WTC11 (cell line): Measurements from ENCODE around the gene GPR68. TPM values are rescaled to one million over a fixed set of nuclear protein-coding genes. Genes with fewer than 3 reads are reported as not detected.

Experiments
- ATAC-seq: fragments of 200-7000 bp; cut with Tn5 transposase; 2 replicates; pipeline ENCODE4 v1.10.0; 2021; ENCODE audit warnings: mild to moderate bottlenecking, moderate library complexity
- CTCF ChIA-PET: fragments of 300-600 bp; sonication (Branson Sonifier 250); formaldehyde crosslinking; loops from one replicate; lab custom pipeline; 2021; ENCODE audit warnings: antibody characterized with exemption; lab: Charles Lee
- POLR2A ChIA-PET: fragments of 350-600 bp; sonication (Branson Sonifier 250); formaldehyde crosslinking; loops from one replicate; lab custom pipeline; 2021; ENCODE audit warnings: antibody characterized with exemption; lab: Charles Lee
- DNase-seq: peaks from one replicate; pipeline ENCODE4 v3.0.0; 2021; ENCODE audit warnings: low spot score
- H3K27ac Mint-ChIP-seq: 2 replicates; pipeline ENCODE4 v1.8.0; 2021; ENCODE audit warnings: mixed read lengths
- H3K27me3 Mint-ChIP-seq: 2 replicates; pipeline ENCODE4 v1.8.0; 2021; ENCODE audit warnings: low read depth, mild to moderate bottlenecking, moderate library complexity, mixed read lengths
- H3K36me3 Mint-ChIP-seq: 2 replicates; pipeline ENCODE4 v1.8.0; 2021; ENCODE audit warnings: mixed read lengths
- H3K4me1 Mint-ChIP-seq: 2 replicates; pipeline ENCODE4 v1.8.0; 2022; ENCODE audit warnings: mixed read lengths
- H3K4me3 Mint-ChIP-seq: 2 replicates; pipeline ENCODE4 v1.8.0; 2021; ENCODE audit warnings: mild to moderate bottlenecking, moderate library complexity, mixed read lengths
- H3K9me3 Mint-ChIP-seq: 2 replicates; pipeline ENCODE4 v1.8.0; 2021; ENCODE audit warnings: mixed read lengths
- CBFB ChIP-seq: sonication (generic); formaldehyde crosslinking; IDR thresholded peaks from 2 replicates; pipeline ENCODE4 v1.8.1; 2022; ENCODE audit warnings: mild to moderate bottlenecking, low read depth, missing genetic modification reagents
- MXD4 ChIP-seq: fragments of 250-450 bp; sonication (Bioruptor Pico); IDR thresholded peaks from 2 replicates; pipeline ENCODE4 v1.8.0; 2021; ENCODE audit warnings: mild to moderate bottlenecking, moderate library complexity, borderline replicate concordance
- NFYB ChIP-seq: sonication (generic); formaldehyde crosslinking; conservative IDR thresholded peaks from 2 replicates; pipeline ENCODE4 v1.8.0; 2022; ENCODE audit warnings: low read depth, missing genetic modification reagents
- PRRX2 ChIP-seq: fragments of 250-450 bp; sonication (Bioruptor Pico); IDR thresholded peaks from 2 replicates; pipeline ENCODE4 v1.8.0; 2021; ENCODE audit warnings: mild to moderate bottlenecking
- RELA ChIP-seq: sonication (generic); formaldehyde crosslinking; IDR thresholded peaks from 2 replicates; pipeline ENCODE4 v1.8.1; 2022; ENCODE audit warnings: missing genetic modification reagents, mild to moderate bottlenecking, borderline replicate concordance
- RORB ChIP-seq: fragments of 250-450 bp; sonication (Bioruptor Pico); IDR thresholded peaks from 2 replicates; pipeline ENCODE4 v1.9.0; 2021; ENCODE audit warnings: mild to moderate bottlenecking
- SMAD3 ChIP-seq: sonication (generic); formaldehyde crosslinking; IDR thresholded peaks from 2 replicates; pipeline ENCODE4 v1.8.0; 2022; ENCODE audit warnings: missing genetic modification reagents, mild to moderate bottlenecking, borderline replicate concordance
- TCF7 ChIP-seq: sonication (generic); formaldehyde crosslinking; IDR thresholded peaks from 2 replicates; pipeline ENCODE4 v1.8.0; 2022; ENCODE audit warnings: mild to moderate bottlenecking, low read depth, missing genetic modification reagents, moderate library complexity
- TEAD1 ChIP-seq: sonication (generic); formaldehyde crosslinking; IDR thresholded peaks from 2 replicates; pipeline ENCODE4 v1.8.0; 2022; ENCODE audit warnings: mild to moderate bottlenecking, missing genetic modification reagents
- ZBTB21 ChIP-seq: sonication (generic); formaldehyde crosslinking; IDR thresholded peaks from 2 replicates; pipeline ENCODE4 v1.8.1; 2023; ENCODE audit warnings: mild to moderate bottlenecking, missing genetic modification reagents, borderline replicate concordance
- ZNF121 ChIP-seq: sonication (generic); formaldehyde crosslinking; IDR thresholded peaks from 2 replicates; pipeline ENCODE4 v1.8.0; 2023; ENCODE audit warnings: missing genetic modification reagents
- ZNF219 ChIP-seq: sonication (generic); formaldehyde crosslinking; IDR thresholded peaks from 2 replicates; pipeline ENCODE4 v1.8.0; 2023; ENCODE audit warnings: missing genetic modification reagents, mild to moderate bottlenecking, borderline replicate concordance
- total RNA-seq: library from RNA; stranded (reverse); gene quantifications from 3 replicates; pipeline ENCODE4 v1.2.3, GENCODE V29; 2021
- TF ChIP-seq, protein P1 (sequence below): sonication (generic); formaldehyde crosslinking; IDR thresholded peaks from 2 replicates; pipeline ENCODE4 v1.8.1; 2022; ENCODE audit warnings: mild to moderate bottlenecking, moderate library complexity, missing genetic modification reagents
- TF ChIP-seq, protein P2 (sequence below): sonication (generic); formaldehyde crosslinking; IDR thresholded peaks from 2 replicates; pipeline ENCODE4 v1.8.0; 2022; ENCODE audit warnings: mild to moderate bottlenecking, missing genetic modification reagents
- TF ChIP-seq, protein P3 (sequence below): sonication (generic); formaldehyde crosslinking; IDR thresholded peaks from 2 replicates; pipeline ENCODE4 v1.8.1; 2023; ENCODE audit warnings: mild to moderate bottlenecking, missing genetic modification reagents, moderate library complexity
- TF ChIP-seq, protein P4 (sequence below): sonication (generic); formaldehyde crosslinking; IDR thresholded peaks from 2 replicates; pipeline ENCODE4 v1.8.0; 2023; ENCODE audit warnings: mild to moderate bottlenecking, missing genetic modification reagents
- TF ChIP-seq, protein P5 (sequence below): sonication (generic); formaldehyde crosslinking; IDR thresholded peaks from 2 replicates; pipeline ENCODE4 v1.8.0; 2023; ENCODE audit warnings: missing genetic modification reagents, mild to moderate bottlenecking, borderline replicate concordance

The GPR68 gene
- total RNA-seq, 1 experiment from 2014 or later = 0.28 TPM

DNA sequence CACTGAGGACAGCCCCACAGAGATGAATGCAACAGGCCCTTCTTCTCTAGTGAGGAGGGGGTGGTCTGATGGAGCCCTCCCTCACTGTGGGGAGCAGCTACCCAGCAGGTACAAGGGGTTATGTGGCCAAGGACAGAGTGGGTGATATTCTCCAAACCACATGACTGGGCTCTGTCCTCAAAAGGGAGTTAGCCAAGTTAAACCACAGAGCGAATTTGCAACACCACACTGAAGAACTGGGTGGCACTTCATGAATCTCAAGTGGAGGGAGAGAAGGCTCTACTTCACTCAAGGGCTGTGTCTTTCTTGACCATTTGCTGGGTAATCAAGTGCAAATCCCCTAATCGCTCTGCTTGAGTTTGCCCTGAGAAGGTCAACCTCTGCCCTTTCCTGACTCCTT is 12.5 kb downstream of the GPR68 start (continued):
- TF ChIP-seq, protein P1, sequence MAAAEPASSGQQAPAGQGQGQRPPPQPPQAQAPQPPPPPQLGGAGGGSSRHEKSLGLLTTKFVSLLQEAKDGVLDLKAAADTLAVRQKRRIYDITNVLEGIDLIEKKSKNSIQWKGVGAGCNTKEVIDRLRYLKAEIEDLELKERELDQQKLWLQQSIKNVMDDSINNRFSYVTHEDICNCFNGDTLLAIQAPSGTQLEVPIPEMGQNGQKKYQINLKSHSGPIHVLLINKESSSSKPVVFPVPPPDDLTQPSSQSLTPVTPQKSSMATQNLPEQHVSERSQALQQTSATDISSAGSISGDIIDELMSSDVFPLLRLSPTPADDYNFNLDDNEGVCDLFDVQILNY (CRISPR knock-in tag) = no peak
- no peak for TF ChIP-seq ZBTB21

DNA sequence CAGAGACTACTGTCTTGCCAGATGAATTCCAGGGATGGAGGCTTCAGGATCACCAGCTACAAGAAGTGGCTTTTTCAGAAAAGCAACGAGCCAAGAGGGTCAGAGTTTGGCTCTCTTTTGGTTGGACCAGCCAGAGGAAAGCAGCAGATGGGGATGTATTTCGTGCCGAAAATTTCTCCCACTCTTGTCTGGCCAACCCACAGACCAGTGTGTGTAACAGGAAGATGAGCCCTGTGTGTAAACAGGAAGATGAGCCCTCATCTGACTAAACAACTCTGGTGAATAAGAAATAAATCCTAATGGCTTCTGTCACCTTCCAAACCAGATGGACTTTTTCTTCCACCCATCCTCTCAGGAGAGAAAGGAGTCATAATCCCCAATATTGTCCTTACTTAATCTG is 13.1 kb downstream of the GPR68 start:
- Mint-ChIP-seq H3K27ac (no peak overlapping the region), H3K4me1 (peaks cover 16% of the 10 kb centered on the region), H3K36me3 (peaks cover 20% of the 10 kb centered on the region), H3K4me3 (no peak overlapping the region), H3K27me3 (peaks cover 2% of the 10 kb centered on the region; the same call in 1 of the 2 replicates), H3K9me3 (peaks cover 16% of the 10 kb centered on the region)
- CTCF ChIA-PET = no interaction called here
- TF ChIP-seq ZNF121 (no peak), SMAD3 (CRISPR knock-in tag) (no peak), ZNF219 (no peak), CBFB (CRISPR knock-in tag) (no peak), PRRX2 (no peak), TEAD1 (CRISPR knock-in tag) (no peak)
- POLR2A ChIA-PET = no interaction called here
- no peak for ATAC-seq
- DNase-seq = no peak

DNA sequence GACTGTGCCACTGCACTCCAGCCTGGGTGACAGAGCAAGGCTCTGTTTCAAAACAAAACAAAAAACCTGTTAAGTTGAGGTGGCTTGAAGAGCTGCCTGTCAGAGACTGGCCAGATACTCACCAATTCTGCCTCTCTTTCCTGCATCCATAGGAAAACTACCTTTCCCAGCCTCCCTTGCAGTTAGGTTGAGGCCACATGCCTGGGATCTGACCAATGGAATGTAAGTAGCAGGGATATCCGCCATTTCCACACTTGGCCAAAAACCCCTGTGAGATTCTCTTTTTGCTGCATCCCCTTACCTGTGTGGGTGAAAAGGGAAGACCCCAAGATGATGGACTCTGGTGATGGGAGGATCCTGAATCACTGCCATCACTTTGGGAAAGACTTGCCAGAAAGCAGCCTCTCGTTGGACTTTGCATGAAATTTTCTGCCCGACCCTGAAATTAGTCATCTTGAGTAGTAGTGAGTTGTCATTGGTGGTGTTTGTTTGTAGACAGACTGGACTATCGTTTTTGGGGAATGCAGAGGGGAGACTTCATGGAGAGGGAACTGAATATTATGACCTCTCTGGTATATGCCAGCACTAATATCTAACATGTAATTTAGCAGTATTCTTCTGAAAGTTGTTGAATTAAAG is 14.0 kb downstream of the GPR68 start:
- TF ChIP-seq NFYB (CRISPR knock-in tag) (peak; percentile 52), ZNF121 (no peak)
- TF ChIP-seq, protein P2, sequence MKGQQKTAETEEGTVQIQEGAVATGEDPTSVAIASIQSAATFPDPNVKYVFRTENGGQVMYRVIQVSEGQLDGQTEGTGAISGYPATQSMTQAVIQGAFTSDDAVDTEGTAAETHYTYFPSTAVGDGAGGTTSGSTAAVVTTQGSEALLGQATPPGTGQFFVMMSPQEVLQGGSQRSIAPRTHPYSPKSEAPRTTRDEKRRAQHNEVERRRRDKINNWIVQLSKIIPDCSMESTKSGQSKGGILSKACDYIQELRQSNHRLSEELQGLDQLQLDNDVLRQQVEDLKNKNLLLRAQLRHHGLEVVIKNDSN (CRISPR knock-in tag) = peak; percentile 90
- TF ChIP-seq, protein P3, sequence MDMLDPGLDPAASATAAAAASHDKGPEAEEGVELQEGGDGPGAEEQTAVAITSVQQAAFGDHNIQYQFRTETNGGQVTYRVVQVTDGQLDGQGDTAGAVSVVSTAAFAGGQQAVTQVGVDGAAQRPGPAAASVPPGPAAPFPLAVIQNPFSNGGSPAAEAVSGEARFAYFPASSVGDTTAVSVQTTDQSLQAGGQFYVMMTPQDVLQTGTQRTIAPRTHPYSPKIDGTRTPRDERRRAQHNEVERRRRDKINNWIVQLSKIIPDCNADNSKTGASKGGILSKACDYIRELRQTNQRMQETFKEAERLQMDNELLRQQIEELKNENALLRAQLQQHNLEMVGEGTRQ = peak; percentile 89
- Mint-ChIP-seq H3K4me1 (peaks cover 22% of the 10 kb centered on the region), H3K4me3 (no peak overlapping the region), H3K27me3 (peaks cover 2% of the 10 kb centered on the region; the same call in 1 of the 2 replicates), H3K27ac (no peak overlapping the region), H3K9me3 (peaks cover 16% of the 10 kb centered on the region), H3K36me3 (peaks cover 20% of the 10 kb centered on the region)
- ChIA-PET POLR2A (no interaction called here), CTCF (no interaction called here)
- ATAC-seq (peak; percentile 15; the same call in 1 of the 2 replicates), DNase-seq (no peak)

DNA sequence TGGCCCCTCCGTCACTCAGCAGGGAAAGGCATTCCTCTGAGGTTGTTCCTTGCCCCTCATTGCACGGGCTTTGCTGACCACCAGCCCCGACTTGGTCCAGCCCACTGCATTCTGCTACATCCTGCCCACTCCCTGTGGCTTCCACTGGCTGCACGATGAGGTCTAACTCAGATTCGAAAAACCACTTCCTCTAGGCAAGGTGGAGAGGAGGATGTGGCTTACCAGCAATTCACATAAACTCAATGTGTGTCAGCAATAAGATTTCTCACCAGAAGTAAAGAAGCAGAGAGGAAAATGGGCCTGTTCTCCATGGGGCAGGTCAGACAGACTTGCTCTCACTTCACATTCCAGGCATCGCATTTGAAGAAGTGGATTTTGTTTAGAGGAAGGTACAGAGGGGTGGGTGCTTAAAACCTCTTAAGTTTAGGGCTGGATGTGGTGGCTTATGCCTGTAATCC is 14.7 kb downstream of the GPR68 start:
- Mint-ChIP-seq H3K4me1 (peaks cover 23% of the 10 kb centered on the region), H3K27ac (no peak overlapping the region), H3K9me3 (peaks cover 16% of the 10 kb centered on the region), H3K4me3 (no peak overlapping the region), H3K36me3 (peaks cover 20% of the 10 kb centered on the region), H3K27me3 (peaks cover 2% of the 10 kb centered on the region; the same call in 1 of the 2 replicates)
- ChIA-PET POLR2A (no interaction called here), CTCF (interaction anchor here (1.1 kb wide), 1 partner anchor 52 kb away, joined by 5 read pairs; no protein-coding TSS in a partner anchor)
- DNase-seq = no peak
- ATAC-seq = no peak
- TF ChIP-seq TCF7 = no peak
- TF ChIP-seq RELA (CRISPR knock-in tag) = no peak
- TF ChIP-seq, protein P4, sequence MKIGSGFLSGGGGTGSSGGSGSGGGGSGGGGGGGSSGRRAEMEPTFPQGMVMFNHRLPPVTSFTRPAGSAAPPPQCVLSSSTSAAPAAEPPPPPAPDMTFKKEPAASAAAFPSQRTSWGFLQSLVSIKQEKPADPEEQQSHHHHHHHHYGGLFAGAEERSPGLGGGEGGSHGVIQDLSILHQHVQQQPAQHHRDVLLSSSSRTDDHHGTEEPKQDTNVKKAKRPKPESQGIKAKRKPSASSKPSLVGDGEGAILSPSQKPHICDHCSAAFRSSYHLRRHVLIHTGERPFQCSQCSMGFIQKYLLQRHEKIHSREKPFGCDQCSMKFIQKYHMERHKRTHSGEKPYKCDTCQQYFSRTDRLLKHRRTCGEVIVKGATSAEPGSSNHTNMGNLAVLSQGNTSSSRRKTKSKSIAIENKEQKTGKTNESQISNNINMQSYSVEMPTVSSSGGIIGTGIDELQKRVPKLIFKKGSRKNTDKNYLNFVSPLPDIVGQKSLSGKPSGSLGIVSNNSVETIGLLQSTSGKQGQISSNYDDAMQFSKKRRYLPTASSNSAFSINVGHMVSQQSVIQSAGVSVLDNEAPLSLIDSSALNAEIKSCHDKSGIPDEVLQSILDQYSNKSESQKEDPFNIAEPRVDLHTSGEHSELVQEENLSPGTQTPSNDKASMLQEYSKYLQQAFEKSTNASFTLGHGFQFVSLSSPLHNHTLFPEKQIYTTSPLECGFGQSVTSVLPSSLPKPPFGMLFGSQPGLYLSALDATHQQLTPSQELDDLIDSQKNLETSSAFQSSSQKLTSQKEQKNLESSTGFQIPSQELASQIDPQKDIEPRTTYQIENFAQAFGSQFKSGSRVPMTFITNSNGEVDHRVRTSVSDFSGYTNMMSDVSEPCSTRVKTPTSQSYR (CRISPR knock-in tag) = no peak
- no peak for TF ChIP-seq MXD4 (CRISPR knock-in tag)
- TF ChIP-seq RORB (CRISPR knock-in tag) = no peak
- TF ChIP-seq, protein P5, sequence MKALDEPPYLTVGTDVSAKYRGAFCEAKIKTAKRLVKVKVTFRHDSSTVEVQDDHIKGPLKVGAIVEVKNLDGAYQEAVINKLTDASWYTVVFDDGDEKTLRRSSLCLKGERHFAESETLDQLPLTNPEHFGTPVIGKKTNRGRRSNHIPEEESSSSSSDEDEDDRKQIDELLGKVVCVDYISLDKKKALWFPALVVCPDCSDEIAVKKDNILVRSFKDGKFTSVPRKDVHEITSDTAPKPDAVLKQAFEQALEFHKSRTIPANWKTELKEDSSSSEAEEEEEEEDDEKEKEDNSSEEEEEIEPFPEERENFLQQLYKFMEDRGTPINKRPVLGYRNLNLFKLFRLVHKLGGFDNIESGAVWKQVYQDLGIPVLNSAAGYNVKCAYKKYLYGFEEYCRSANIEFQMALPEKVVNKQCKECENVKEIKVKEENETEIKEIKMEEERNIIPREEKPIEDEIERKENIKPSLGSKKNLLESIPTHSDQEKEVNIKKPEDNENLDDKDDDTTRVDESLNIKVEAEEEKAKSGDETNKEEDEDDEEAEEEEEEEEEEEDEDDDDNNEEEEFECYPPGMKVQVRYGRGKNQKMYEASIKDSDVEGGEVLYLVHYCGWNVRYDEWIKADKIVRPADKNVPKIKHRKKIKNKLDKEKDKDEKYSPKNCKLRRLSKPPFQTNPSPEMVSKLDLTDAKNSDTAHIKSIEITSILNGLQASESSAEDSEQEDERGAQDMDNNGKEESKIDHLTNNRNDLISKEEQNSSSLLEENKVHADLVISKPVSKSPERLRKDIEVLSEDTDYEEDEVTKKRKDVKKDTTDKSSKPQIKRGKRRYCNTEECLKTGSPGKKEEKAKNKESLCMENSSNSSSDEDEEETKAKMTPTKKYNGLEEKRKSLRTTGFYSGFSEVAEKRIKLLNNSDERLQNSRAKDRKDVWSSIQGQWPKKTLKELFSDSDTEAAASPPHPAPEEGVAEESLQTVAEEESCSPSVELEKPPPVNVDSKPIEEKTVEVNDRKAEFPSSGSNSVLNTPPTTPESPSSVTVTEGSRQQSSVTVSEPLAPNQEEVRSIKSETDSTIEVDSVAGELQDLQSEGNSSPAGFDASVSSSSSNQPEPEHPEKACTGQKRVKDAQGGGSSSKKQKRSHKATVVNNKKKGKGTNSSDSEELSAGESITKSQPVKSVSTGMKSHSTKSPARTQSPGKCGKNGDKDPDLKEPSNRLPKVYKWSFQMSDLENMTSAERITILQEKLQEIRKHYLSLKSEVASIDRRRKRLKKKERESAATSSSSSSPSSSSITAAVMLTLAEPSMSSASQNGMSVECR (CRISPR knock-in tag) = no peak
- TF ChIP-seq, protein P3 = no peak
